ENCODE results near the gene SLC22A12.

Gene SLC22A12

DNA sequence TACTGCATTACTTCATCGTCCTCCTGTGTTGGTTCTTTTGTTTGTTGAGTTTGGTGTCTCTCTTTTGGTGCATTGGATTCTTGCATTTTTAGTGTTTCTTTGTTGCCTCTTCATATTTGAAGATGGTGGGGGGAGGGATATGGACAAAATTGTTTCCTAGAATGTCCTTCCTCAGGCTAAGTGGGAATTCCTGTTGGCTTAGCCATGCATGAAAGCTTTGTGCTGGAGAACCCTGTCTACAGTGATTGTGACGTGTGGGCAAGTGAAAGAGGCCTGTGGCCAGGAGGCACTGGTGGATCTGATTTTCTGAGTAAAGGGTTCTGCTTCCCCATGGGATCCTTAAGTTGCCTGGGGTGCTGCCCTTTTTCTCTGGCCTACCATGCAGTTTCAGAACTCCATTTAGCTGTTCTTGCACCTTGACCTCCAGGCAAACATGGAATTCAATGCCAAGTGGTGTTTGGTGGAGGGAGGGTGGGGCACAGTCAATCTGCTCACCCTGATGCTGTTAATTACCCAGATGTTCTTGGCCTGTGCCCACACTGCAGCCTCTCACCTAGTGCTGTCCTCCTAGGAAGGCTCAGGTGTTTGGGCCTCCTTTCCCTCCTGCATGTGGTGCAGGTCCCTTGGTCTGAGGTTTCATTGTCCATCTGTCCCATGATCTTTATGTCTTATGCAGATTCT lies 46.3 kb upstream of the SLC22A12 start:
- Histone ChIP-seq H4K20me1 (ENCODE audit: low read depth, low read length) (no peaks in the 10 kb centered on the region), H3K9ac (ENCODE audit: low read length) (no peak overlapping the region), H3F3A (ENCODE audit: insufficient read depth) (no peaks in the 10 kb centered on the region), H3K9me3 (ENCODE audit: insufficient read depth, low read length) (no peaks in the 10 kb centered on the region), H2AFZ (ENCODE audit: low read depth, low read length, severe bottlenecking) (no peak overlapping the region), H3K27me3 (ENCODE audit: low read length) (no peaks in the 10 kb centered on the region), H3K4me3 (ENCODE audit: insufficient read depth, low read length, poor library complexity, severe bottlenecking) (no peak overlapping the region), H3K4me2 (ENCODE audit: low read depth, low read length, poor library complexity, severe bottlenecking) (no peak overlapping the region), H3K9me2 (replicated peaks; ENCODE audit: insufficient read depth, low read length) (no peaks in the 10 kb centered on the region), H3K36me3 (ENCODE audit: low read length) (no peaks in the 10 kb centered on the region), H3K27ac (ENCODE audit: low read depth, low read length) (no peak overlapping the region), H3K79me2 (ENCODE audit: insufficient read depth, low read length) (no peaks in the 10 kb centered on the region)
- no peak for TF ChIP-seq EZH2phosphoT487 (conservative IDR thresholded peaks at IDR 0.05; ENCODE audit: low read length)

DNA sequence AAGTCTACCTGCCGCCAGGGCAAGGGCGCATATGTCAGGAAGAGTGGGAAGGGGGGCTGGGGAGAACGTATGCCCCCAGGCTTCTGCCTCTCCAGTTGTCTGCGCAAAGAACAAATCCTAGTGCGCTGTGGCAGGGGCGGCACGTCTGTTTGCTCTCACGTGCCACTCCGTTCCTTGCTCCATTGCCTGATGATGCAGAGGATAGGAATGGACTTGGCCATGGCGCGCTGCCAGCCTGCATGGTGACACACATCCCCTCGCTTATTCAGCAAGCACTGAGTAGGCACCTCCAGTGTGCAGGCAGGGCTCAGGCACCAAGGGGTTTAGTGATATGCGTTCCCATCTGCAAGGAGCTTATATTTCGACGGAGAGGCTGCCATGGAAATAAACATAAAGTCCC lies 45.4 kb upstream of the SLC22A12 start:
- H2AFZ ChIP-seq (ENCODE audit: low read depth, low read length, severe bottlenecking), result no peak overlapping the region
- no peaks in the 10 kb centered on the region for H3K9me2 ChIP-seq (replicated peaks; ENCODE audit: insufficient read depth, low read length)
- no peaks in the 10 kb centered on the region for H3K9me3 ChIP-seq (ENCODE audit: insufficient read depth, low read length)
- H3K36me3 ChIP-seq (ENCODE audit: low read length), result no peaks in the 10 kb centered on the region
- no peaks in the 10 kb centered on the region for H4K20me1 ChIP-seq (ENCODE audit: low read depth, low read length)
- no peaks in the 10 kb centered on the region for H3F3A ChIP-seq (ENCODE audit: insufficient read depth)
- no peaks in the 10 kb centered on the region for H3K79me2 ChIP-seq (ENCODE audit: insufficient read depth, low read length)
- no peak overlapping the region for H3K27ac ChIP-seq (ENCODE audit: low read depth, low read length)
- H3K9ac ChIP-seq (ENCODE audit: low read length), result no peak overlapping the region
- H3K4me3 ChIP-seq (ENCODE audit: insufficient read depth, low read length, poor library complexity, severe bottlenecking), result no peak overlapping the region
- no peak overlapping the region for H3K4me2 ChIP-seq (ENCODE audit: low read depth, low read length, poor library complexity, severe bottlenecking)
- H3K27me3 ChIP-seq (ENCODE audit: low read length), result no peaks in the 10 kb centered on the region
- TF ChIP-seq EZH2phosphoT487 (conservative IDR thresholded peaks at IDR 0.05; ENCODE audit: low read length), result no peak
- TF ChIP-seq, protein P1, sequence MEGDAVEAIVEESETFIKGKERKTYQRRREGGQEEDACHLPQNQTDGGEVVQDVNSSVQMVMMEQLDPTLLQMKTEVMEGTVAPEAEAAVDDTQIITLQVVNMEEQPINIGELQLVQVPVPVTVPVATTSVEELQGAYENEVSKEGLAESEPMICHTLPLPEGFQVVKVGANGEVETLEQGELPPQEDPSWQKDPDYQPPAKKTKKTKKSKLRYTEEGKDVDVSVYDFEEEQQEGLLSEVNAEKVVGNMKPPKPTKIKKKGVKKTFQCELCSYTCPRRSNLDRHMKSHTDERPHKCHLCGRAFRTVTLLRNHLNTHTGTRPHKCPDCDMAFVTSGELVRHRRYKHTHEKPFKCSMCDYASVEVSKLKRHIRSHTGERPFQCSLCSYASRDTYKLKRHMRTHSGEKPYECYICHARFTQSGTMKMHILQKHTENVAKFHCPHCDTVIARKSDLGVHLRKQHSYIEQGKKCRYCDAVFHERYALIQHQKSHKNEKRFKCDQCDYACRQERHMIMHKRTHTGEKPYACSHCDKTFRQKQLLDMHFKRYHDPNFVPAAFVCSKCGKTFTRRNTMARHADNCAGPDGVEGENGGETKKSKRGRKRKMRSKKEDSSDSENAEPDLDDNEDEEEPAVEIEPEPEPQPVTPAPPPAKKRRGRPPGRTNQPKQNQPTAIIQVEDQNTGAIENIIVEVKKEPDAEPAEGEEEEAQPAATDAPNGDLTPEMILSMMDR (IDR thresholded peaks at IDR 0.05; ENCODE audit: insufficient read depth, low read length, poor library complexity, severe bottlenecking), result no peak

DNA sequence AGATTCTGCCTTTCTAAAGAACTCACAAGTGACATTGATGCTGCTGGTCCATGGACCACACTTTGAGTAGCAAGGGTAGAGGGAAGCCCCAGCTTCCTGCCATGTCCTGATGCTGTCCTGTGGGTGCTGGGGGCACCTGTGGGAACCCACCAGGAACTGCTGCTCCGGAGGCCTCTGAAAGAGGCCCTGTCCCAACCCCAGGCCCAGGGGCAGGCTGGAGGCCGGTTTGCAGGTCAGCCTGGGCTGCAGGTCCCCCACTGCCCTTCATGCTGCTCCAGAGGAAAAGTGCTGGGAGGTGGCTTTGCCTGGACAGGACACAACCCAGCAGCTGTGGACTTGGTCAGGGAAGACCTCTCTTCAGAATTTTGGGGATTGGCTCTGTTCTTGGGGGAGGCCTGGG lies 44.8 kb upstream of the SLC22A12 start:
- no peaks in the 10 kb centered on the region for H3K79me2 ChIP-seq (ENCODE audit: insufficient read depth, low read length)
- H4K20me1 ChIP-seq (ENCODE audit: low read depth, low read length), result no peaks in the 10 kb centered on the region
- no peaks in the 10 kb centered on the region for H3K27me3 ChIP-seq (ENCODE audit: low read length)
- no peaks in the 10 kb centered on the region for H3K36me3 ChIP-seq (ENCODE audit: low read length)
- H3K4me3 ChIP-seq (ENCODE audit: insufficient read depth, low read length, poor library complexity, severe bottlenecking), result no peak overlapping the region
- no peaks in the 10 kb centered on the region for H3K9me2 ChIP-seq (replicated peaks; ENCODE audit: insufficient read depth, low read length)
- H3K4me2 ChIP-seq (ENCODE audit: low read depth, low read length, poor library complexity, severe bottlenecking), result no peak overlapping the region
- H2AFZ ChIP-seq (ENCODE audit: low read depth, low read length, severe bottlenecking), result no peak overlapping the region
- no peaks in the 10 kb centered on the region for H3K9me3 ChIP-seq (ENCODE audit: insufficient read depth, low read length)
- no peaks in the 10 kb centered on the region for H3F3A ChIP-seq (ENCODE audit: insufficient read depth)
- H3K9ac ChIP-seq (ENCODE audit: low read length), result no peak overlapping the region
- H3K27ac ChIP-seq (ENCODE audit: low read depth, low read length), result no peak overlapping the region
- TF ChIP-seq EZH2phosphoT487 (conservative IDR thresholded peaks at IDR 0.05; ENCODE audit: low read length), result no peak
- TF ChIP-seq, protein P1 (IDR thresholded peaks at IDR 0.05; ENCODE audit: insufficient read depth, low read length, poor library complexity, severe bottlenecking), result no peak

DNA sequence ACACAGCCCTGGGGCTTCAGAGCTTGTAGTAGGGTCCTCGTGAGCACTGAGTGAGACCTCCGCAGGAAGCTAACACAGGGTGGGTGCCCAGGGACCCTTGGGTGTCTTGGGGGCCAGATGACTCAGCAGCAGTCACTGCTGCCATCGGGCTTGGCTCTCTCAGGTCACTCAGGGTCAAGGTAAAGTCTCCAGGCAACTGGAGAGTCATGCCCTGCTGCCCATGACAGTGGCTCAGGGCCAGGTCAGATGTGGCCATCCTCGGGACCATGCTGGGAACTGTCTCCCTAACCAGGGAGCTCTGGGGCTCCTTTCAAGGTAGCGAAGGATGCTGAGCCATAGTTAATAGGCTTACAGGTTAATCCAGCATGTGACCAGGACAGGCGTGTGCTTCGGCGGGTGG lies 44.4 kb upstream of the SLC22A12 start:
- H3K9ac ChIP-seq (ENCODE audit: low read length), result no peak overlapping the region
- H3K27ac ChIP-seq (ENCODE audit: low read depth, low read length), result no peak overlapping the region
- no peaks in the 10 kb centered on the region for H3K27me3 ChIP-seq (ENCODE audit: low read length)
- no peak overlapping the region for H3K4me2 ChIP-seq (ENCODE audit: low read depth, low read length, poor library complexity, severe bottlenecking)
- no peaks in the 10 kb centered on the region for H3K9me3 ChIP-seq (ENCODE audit: insufficient read depth, low read length)
- H3K4me3 ChIP-seq (ENCODE audit: insufficient read depth, low read length, poor library complexity, severe bottlenecking), result no peak overlapping the region
- no peaks in the 10 kb centered on the region for H3K9me2 ChIP-seq (replicated peaks; ENCODE audit: insufficient read depth, low read length)
- no peaks in the 10 kb centered on the region for H3K36me3 ChIP-seq (ENCODE audit: low read length)
- no peak for TF ChIP-seq EZH2phosphoT487 (conservative IDR thresholded peaks at IDR 0.05; ENCODE audit: low read length)
- TF ChIP-seq, protein P1 (IDR thresholded peaks at IDR 0.05; ENCODE audit: insufficient read depth, low read length, poor library complexity, severe bottlenecking), result no peak
- H3K79me2 ChIP-seq (ENCODE audit: insufficient read depth, low read length), result no peaks in the 10 kb centered on the region
- H3F3A ChIP-seq (ENCODE audit: insufficient read depth), result no peaks in the 10 kb centered on the region
- H4K20me1 ChIP-seq (ENCODE audit: low read depth, low read length), result no peaks in the 10 kb centered on the region
- H2AFZ ChIP-seq (ENCODE audit: low read depth, low read length, severe bottlenecking), result no peak overlapping the region

All from SU-DHL-6 (cell line).